ENCODE measurements around the gene THUMPD1.

DNA sequence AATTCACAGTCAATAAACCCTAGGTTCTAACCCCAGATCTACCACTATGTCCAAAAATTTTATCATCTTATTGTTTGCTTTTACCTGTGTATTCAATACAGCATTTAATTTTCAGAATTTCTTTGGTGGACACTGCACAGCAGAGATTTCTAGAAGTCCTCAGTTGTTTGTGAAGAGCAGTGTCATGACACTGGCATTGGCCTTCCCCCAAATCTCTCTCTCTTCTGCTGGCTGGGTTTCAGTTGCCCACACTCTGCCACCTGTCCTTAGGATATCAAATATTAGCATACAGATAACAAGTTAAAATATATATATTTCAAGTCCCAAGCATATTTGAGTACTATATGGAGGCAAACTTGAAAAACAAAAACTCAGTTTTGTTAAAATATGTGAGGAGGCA is 2.0 kb upstream of the THUMPD1 start:
- TF ChIP-seq POLR2A (IDR thresholded peaks at IDR 0.05; ENCODE audit: control extremely low read depth in 1 of 2, low read depth in 2 of 2, low read length in 2 of 2) (no peak), YY1 (IDR thresholded peaks at IDR 0.05; ENCODE audit: low read depth, low read length) (no peak), BCL11A (IDR thresholded peaks at IDR 0.05; ENCODE audit: low read depth in 2 of 2, low read length in 2 of 2) (no peak), PHF8 (conservative IDR thresholded peaks at IDR 0.05; ENCODE audit: low read depth, low read length) (no peak), BRCA1 (IDR thresholded peaks at IDR 0.05; ENCODE audit: low read depth, low read length) (no peak), CHD2 (IDR thresholded peaks at IDR 0.05; ENCODE audit: low read length) (no peak), SUZ12 (IDR thresholded peaks at IDR 0.05; ENCODE audit: low read length) (no peak)
- TF ChIP-seq, protein P1, sequence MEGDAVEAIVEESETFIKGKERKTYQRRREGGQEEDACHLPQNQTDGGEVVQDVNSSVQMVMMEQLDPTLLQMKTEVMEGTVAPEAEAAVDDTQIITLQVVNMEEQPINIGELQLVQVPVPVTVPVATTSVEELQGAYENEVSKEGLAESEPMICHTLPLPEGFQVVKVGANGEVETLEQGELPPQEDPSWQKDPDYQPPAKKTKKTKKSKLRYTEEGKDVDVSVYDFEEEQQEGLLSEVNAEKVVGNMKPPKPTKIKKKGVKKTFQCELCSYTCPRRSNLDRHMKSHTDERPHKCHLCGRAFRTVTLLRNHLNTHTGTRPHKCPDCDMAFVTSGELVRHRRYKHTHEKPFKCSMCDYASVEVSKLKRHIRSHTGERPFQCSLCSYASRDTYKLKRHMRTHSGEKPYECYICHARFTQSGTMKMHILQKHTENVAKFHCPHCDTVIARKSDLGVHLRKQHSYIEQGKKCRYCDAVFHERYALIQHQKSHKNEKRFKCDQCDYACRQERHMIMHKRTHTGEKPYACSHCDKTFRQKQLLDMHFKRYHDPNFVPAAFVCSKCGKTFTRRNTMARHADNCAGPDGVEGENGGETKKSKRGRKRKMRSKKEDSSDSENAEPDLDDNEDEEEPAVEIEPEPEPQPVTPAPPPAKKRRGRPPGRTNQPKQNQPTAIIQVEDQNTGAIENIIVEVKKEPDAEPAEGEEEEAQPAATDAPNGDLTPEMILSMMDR (IDR thresholded peaks at IDR 0.05; ENCODE audit: control extremely low read depth in 1 of 3, insufficient read depth in 1 of 3, low read depth in 1 of 3, low read length in 3 of 3), result no peak
